GM23338 (cell line): ENCODE data around the gene KCNK17. TPM values are rescaled to one million over a fixed set of nuclear protein-coding genes. Genes with fewer than 3 reads are reported as not detected.

Source experiments
- ATAC-seq: fragments of 200-7000 bp; cut with Tn5 transposase; 3 replicates; pipeline ENCODE4 v1.9.1; 2020
- DNase-seq: peaks from one replicate; pipeline ENCODE4 v3.0.0-alpha.2; 2015; ENCODE audit warnings: low spot score
- H2AFZ ChIP-seq: fragments of 200-600 bp; sonication (generic); 2 replicates; pipeline ENCODE4 v1.8.0; 2016; ENCODE audit warnings: antibody characterized with exemption, mild to moderate bottlenecking, moderate library complexity
- H3F3A ChIP-seq: fragments of 200-600 bp; sonication (generic); replicated peaks from 2 replicates; pipeline ENCODE4 v1.8.0; 2017; ENCODE audit warnings: antibody characterized with exemption, mixed run types, low read depth
- H3K27ac ChIP-seq: fragments of 200-600 bp; sonication (generic); 2 replicates; pipeline ENCODE4 v1.6.1; 2016; ENCODE audit warnings: low read depth
- H3K27me3 ChIP-seq: fragments of 200-600 bp; sonication (generic); 2 replicates; pipeline ENCODE4 v1.8.0; 2016; ENCODE audit warnings: mild to moderate bottlenecking, mixed run types, moderate library complexity; ENCODE audit not compliant: insufficient read depth
- H3K36me3 ChIP-seq: fragments of 200-600 bp; sonication (generic); 2 replicates; pipeline ENCODE4 v1.8.0; 2016; ENCODE audit warnings: mild to moderate bottlenecking; ENCODE audit not compliant: insufficient read depth
- H3K4me1 ChIP-seq: fragments of 200-600 bp; sonication (generic); 2 replicates; pipeline ENCODE4 v1.8.0; 2016; ENCODE audit warnings: mild to moderate bottlenecking, moderate library complexity; ENCODE audit not compliant: insufficient read depth
- H3K4me2 ChIP-seq: fragments of 200-600 bp; sonication (generic); 2 replicates; pipeline ENCODE4 v1.7.1; 2017; ENCODE audit warnings: mixed run types
- H3K4me3 ChIP-seq: fragments of 200-600 bp; sonication (generic); 2 replicates; pipeline ENCODE4 v1.6.1; 2016; ENCODE audit warnings: mixed run types
- H3K79me2 ChIP-seq: fragments of 200-600 bp; sonication (generic); replicated peaks from 2 replicates; pipeline ENCODE4 v1.8.0; 2017; ENCODE audit warnings: mild to moderate bottlenecking; ENCODE audit not compliant: insufficient read depth
- H3K9me2 ChIP-seq: fragments of 200-600 bp; sonication (generic); 2 replicates; pipeline ENCODE4 v1.8.0; 2017; ENCODE audit not compliant: insufficient read depth
- H4K20me1 ChIP-seq: fragments of 200-600 bp; sonication (generic); replicated peaks from 2 replicates; pipeline ENCODE4 v1.8.0; 2017; ENCODE audit warnings: mild to moderate bottlenecking; ENCODE audit not compliant: insufficient read depth
- H3K27ac Mint-ChIP-seq: 2 replicates; pipeline ENCODE4 v1.8.0; 2020; ENCODE audit warnings: inconsistent platforms, mild to moderate bottlenecking, moderate library complexity, mixed read lengths
- H3K27me3 Mint-ChIP-seq: 3 replicates; pipeline ENCODE4 v1.8.0; 2022; ENCODE audit warnings: low read depth, mild to moderate bottlenecking, moderate library complexity, mixed read lengths, inconsistent platforms; ENCODE audit not compliant: insufficient read depth, poor library complexity
- H3K36me3 Mint-ChIP-seq: 3 replicates; pipeline ENCODE4 v1.8.0; 2021; ENCODE audit warnings: low read depth, mild to moderate bottlenecking, inconsistent platforms, moderate library complexity, mixed read lengths
- H3K4me1 Mint-ChIP-seq: 3 replicates; pipeline ENCODE4 v1.8.0; 2020; ENCODE audit warnings: mild to moderate bottlenecking, inconsistent platforms, mixed read lengths
- H3K4me3 Mint-ChIP-seq: 3 replicates; pipeline ENCODE4 v1.8.0; 2021; ENCODE audit warnings: moderate library complexity, mild to moderate bottlenecking, inconsistent platforms, mixed read lengths
- H3K9me3 Mint-ChIP-seq: 3 replicates; pipeline ENCODE4 v1.8.0; 2020; ENCODE audit warnings: moderate library complexity, mild to moderate bottlenecking, inconsistent platforms, mixed read lengths
- CREB1 ChIP-seq: fragments of 250-450 bp; sonication (Bioruptor Pico); IDR thresholded peaks from 2 replicates; pipeline ENCODE4 v1.5.0; 2020; ENCODE audit warnings: low read depth, mild to moderate bottlenecking, moderate library complexity
- ETS1 ChIP-seq: IDR thresholded peaks from 2 replicates; pipeline ENCODE4 v1.6.1; 2016; ENCODE audit warnings: antibody characterized with exemption
- EZH2 ChIP-seq: fragments of 200-600 bp; sonication (generic); IDR thresholded peaks from one replicate; pipeline ENCODE4 v1.8.0; 2017; ENCODE audit warnings: antibody characterized with exemption, mild to moderate bottlenecking, low read depth; ENCODE audit not compliant: unreplicated experiment
- EZH2phosphoT487 ChIP-seq: fragments of 200-600 bp; sonication (generic); IDR thresholded peaks from one replicate; pipeline ENCODE4 v1.8.1; 2018; ENCODE audit warnings: antibody characterized with exemption; ENCODE audit not compliant: unreplicated experiment
- JUNB ChIP-seq: IDR thresholded peaks from one replicate; pipeline ENCODE4 v1.6.1; 2016; ENCODE audit warnings: antibody characterized with exemption; ENCODE audit not compliant: unreplicated experiment
- NANOG ChIP-seq: IDR thresholded peaks from 2 replicates; pipeline ENCODE4 v1.6.1; 2016; ENCODE audit warnings: antibody characterized with exemption, borderline replicate concordance
- POLR2AphosphoS5 ChIP-seq: IDR thresholded peaks from 2 replicates; pipeline ENCODE4 v1.6.1; 2016; ENCODE audit warnings: antibody characterized with exemption, low read depth
- STAT1 ChIP-seq: IDR thresholded peaks from one replicate; pipeline ENCODE4 v1.6.1; 2016; ENCODE audit warnings: antibody characterized with exemption; ENCODE audit not compliant: unreplicated experiment
- ZNF114 ChIP-seq: fragments of 250-450 bp; sonication (Bioruptor Pico); IDR thresholded peaks from 2 replicates; pipeline ENCODE4 v1.5.0; 2020; ENCODE audit warnings: mild to moderate bottlenecking, moderate library complexity
- ZNF331 ChIP-seq: fragments of 250-450 bp; sonication (Bioruptor Pico); IDR thresholded peaks from 2 replicates; pipeline ENCODE4 v1.5.0; 2020; ENCODE audit warnings: low read depth, mild to moderate bottlenecking, moderate library complexity
- polyA plus RNA-seq: library from polyadenylated mRNA; unstranded; fragments of >200 nt; fragmentation: Nextera tagmentation; extraction: Ambion mirVana; gene quantifications from 2 replicates; pipeline ENCODE4 v1.2.1, GENCODE V29; 2016
- total RNA-seq: library from RNA; depleted of rRNA; stranded (reverse); fragments of >200 nt; shearing (Covaris generic); gene quantifications from 2 replicates; pipeline ENCODE4 v1.2.3, GENCODE V29; 2014
- TF ChIP-seq, protein P1 (sequence below), 2 experiments: fragments of 200-600 bp in 1 of 2; sonication (generic) in 1 of 2; conservative IDR thresholded peaks; 2 replicates each; pipeline versions ENCODE4 v1.5.1 to v1.6.1; 2016 to 2017; ENCODE audit warnings: antibody characterized with exemption in 2 of 2, low read depth in 2 of 2, mild to moderate bottlenecking in 2 of 2, moderate library complexity in 1 of 2
- TF ChIP-seq, protein P2 (sequence below): IDR thresholded peaks from one replicate; pipeline ENCODE4 v1.6.1; 2018; ENCODE audit warnings: antibody characterized with exemption; ENCODE audit not compliant: unreplicated experiment

The KCNK17 gene
- total and polyA plus RNA-seq, 2 experiments from 2014 or later = 2.2 to 3.1 TPM

GRCh38 chr6:39322306-39322850 lies 8.2 kb upstream of the KCNK17 start, which contains the start of gene KCNK16:
KCNK16 (minus strand) TSS chr6:39322702; CDS start chr6:39322540, 162 bp downstream.
- Histone ChIP-seq H3K4me2 (no peak within 1 kb of the TSS), H3F3A (no peaks in the 10 kb centered on the region), H3K9me2 (no peaks in the 10 kb centered on the region; the same call in 1 of the 2 replicates), H3K27ac (no peak within 1 kb of the TSS), H3K27me3 (no peaks in the 10 kb centered on the region), H4K20me1 (no peaks in the 10 kb centered on the region), H2AFZ (no peak within 1 kb of the TSS), H3K79me2 (no peaks in the 10 kb centered on the region), H3K36me3 (no peaks in the 10 kb centered on the region), H3K4me3 (no peak within 1 kb of the TSS), H3K4me1 (no peaks in the 10 kb centered on the region)
- ATAC-seq = no peak
- no peak for DNase-seq
- Mint-ChIP-seq H3K27me3 (peaks cover 6% of the 10 kb centered on the region), H3K27ac (no peak within 1 kb of the TSS), H3K36me3 (no peaks in the 10 kb centered on the region; the same call in 2 of the 3 replicates), H3K9me3 (no peaks in the 10 kb centered on the region), H3K4me3 (no peak within 1 kb of the TSS), H3K4me1 (no peaks in the 10 kb centered on the region; the same call in 2 of the 3 replicates)
- TF ChIP-seq POLR2AphosphoS5 = no peak
- TF ChIP-seq NANOG = no peak
- no peak for TF ChIP-seq CREB1 (CRISPR knock-in tag)
- TF ChIP-seq ZNF331 (CRISPR knock-in tag) = no peak
- TF ChIP-seq JUNB = no peak
- TF ChIP-seq, protein P1, sequence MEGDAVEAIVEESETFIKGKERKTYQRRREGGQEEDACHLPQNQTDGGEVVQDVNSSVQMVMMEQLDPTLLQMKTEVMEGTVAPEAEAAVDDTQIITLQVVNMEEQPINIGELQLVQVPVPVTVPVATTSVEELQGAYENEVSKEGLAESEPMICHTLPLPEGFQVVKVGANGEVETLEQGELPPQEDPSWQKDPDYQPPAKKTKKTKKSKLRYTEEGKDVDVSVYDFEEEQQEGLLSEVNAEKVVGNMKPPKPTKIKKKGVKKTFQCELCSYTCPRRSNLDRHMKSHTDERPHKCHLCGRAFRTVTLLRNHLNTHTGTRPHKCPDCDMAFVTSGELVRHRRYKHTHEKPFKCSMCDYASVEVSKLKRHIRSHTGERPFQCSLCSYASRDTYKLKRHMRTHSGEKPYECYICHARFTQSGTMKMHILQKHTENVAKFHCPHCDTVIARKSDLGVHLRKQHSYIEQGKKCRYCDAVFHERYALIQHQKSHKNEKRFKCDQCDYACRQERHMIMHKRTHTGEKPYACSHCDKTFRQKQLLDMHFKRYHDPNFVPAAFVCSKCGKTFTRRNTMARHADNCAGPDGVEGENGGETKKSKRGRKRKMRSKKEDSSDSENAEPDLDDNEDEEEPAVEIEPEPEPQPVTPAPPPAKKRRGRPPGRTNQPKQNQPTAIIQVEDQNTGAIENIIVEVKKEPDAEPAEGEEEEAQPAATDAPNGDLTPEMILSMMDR (conservative IDR thresholded peaks at IDR 0.05; ENCODE audit: low read depth in 2 of 2) = no peak
- TF ChIP-seq, protein P2, sequence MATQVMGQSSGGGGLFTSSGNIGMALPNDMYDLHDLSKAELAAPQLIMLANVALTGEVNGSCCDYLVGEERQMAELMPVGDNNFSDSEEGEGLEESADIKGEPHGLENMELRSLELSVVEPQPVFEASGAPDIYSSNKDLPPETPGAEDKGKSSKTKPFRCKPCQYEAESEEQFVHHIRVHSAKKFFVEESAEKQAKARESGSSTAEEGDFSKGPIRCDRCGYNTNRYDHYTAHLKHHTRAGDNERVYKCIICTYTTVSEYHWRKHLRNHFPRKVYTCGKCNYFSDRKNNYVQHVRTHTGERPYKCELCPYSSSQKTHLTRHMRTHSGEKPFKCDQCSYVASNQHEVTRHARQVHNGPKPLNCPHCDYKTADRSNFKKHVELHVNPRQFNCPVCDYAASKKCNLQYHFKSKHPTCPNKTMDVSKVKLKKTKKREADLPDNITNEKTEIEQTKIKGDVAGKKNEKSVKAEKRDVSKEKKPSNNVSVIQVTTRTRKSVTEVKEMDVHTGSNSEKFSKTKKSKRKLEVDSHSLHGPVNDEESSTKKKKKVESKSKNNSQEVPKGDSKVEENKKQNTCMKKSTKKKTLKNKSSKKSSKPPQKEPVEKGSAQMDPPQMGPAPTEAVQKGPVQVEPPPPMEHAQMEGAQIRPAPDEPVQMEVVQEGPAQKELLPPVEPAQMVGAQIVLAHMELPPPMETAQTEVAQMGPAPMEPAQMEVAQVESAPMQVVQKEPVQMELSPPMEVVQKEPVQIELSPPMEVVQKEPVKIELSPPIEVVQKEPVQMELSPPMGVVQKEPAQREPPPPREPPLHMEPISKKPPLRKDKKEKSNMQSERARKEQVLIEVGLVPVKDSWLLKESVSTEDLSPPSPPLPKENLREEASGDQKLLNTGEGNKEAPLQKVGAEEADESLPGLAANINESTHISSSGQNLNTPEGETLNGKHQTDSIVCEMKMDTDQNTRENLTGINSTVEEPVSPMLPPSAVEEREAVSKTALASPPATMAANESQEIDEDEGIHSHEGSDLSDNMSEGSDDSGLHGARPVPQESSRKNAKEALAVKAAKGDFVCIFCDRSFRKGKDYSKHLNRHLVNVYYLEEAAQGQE = no peak
- TF ChIP-seq EZH2phosphoT487 = no peak
- no peak for TF ChIP-seq ZNF114 (CRISPR knock-in tag)
- TF ChIP-seq EZH2 = no peak
- no peak for TF ChIP-seq STAT1

- H2AFZ ChIP-seq = no peak overlapping the region
- no peaks in the 10 kb centered on the region for H3K36me3 ChIP-seq
- H3K4me3 ChIP-seq = no peak overlapping the region
- DNase-seq = no peak
- H3K4me3 Mint-ChIP-seq = no peak overlapping the region
- H3K27me3 ChIP-seq = no peaks in the 10 kb centered on the region
- no peak for ATAC-seq
- no peaks in the 10 kb centered on the region for H3K4me1 ChIP-seq
- H3K79me2 ChIP-seq = no peaks in the 10 kb centered on the region
- no peaks in the 10 kb centered on the region for H3F3A ChIP-seq
- no peaks in the 10 kb centered on the region; the same call in 2 of the 3 replicates for H3K4me1 Mint-ChIP-seq
- peaks cover 6% of the 10 kb centered on the region for H3K27me3 Mint-ChIP-seq
- H3K27ac ChIP-seq = no peak overlapping the region
- H4K20me1 ChIP-seq = no peaks in the 10 kb centered on the region
- H3K4me2 ChIP-seq = no peak overlapping the region
- peaks cover 3% of the 10 kb centered on the region for H3K9me2 ChIP-seq
- H3K9me3 Mint-ChIP-seq = no peaks in the 10 kb centered on the region
- H3K36me3 Mint-ChIP-seq = no peaks in the 10 kb centered on the region; the same call in 2 of the 3 replicates
- no peak overlapping the region for H3K27ac Mint-ChIP-seq
- no peak for TF ChIP-seq ZNF114 (CRISPR knock-in tag)
- TF ChIP-seq JUNB = no peak
- no peak for TF ChIP-seq STAT1
- TF ChIP-seq, protein P2 = no peak
- no peak for TF ChIP-seq ZNF331 (CRISPR knock-in tag)
- no peak for TF ChIP-seq EZH2phosphoT487
- no peak for TF ChIP-seq EZH2
- TF ChIP-seq ETS1 = no peak
- no peak for TF ChIP-seq CREB1 (CRISPR knock-in tag)
- no peak for TF ChIP-seq NANOG
These were observed 7.5 kb upstream of the KCNK17 start for GRCh38 chr6:39321761-39322160.
